ENCODE data around the gene BCAR1.
"Not testable (repeated sequence)": the region's sequence is repeated elsewhere in the genome, so short reads cannot be mapped to it uniquely, and the experiment has no call there.

Gene BCAR1

GRCh38 chr16:75238132-75238852, 13.1 kb downstream of the BCAR1 start:
- DNase-seq, result no peak

GRCh38 chr16:75237398-75238131, 13.9 kb downstream of the BCAR1 start:
- no peak for DNase-seq

GRCh38 chr16:75236736-75237397, 14.6 kb downstream of the BCAR1 start:
- DNase-seq, result no peak

GRCh38 chr16:75236232-75236631, 15.2 kb downstream of the BCAR1 start:
- no peak for DNase-seq

- DNase-seq, result no peak
These were observed 15.7 kb downstream of the BCAR1 start for GRCh38 chr16:75235721-75236193.

GRCh38 chr16:75234856-75235696, 16.3 kb downstream of the BCAR1 start:
- DNase-seq, result no peak

GRCh38 chr16:75233611-75233938, 17.8 kb downstream of the BCAR1 start:
- no peak for DNase-seq

GRCh38 chr16:75231570-75231969, 19.9 kb downstream of the BCAR1 start:
- no peak for DNase-seq

GRCh38 chr16:75230471-75231110, 20.8 kb downstream of the BCAR1 start:
- no peak for DNase-seq

GRCh38 chr16:75229172-75230031, 22.0 kb downstream of the BCAR1 start:
- no peak for DNase-seq

GRCh38 chr16:75228143-75228976, 23.1 kb downstream of the BCAR1 start:
- no peak for DNase-seq

- DNase-seq, result no peak
These were observed 23.9 kb downstream of the BCAR1 start for GRCh38 chr16:75227361-75228142.

- DNase-seq, result no peak
These were observed 24.7 kb downstream of the BCAR1 start for GRCh38 chr16:75226550-75227360.

- DNase-seq, result no peak
These were observed 25.5 kb downstream of the BCAR1 start for GRCh38 chr16:75225678-75226515.

- no peak for DNase-seq
These were observed 26.3 kb downstream of the BCAR1 start for GRCh38 chr16:75225092-75225491.

GRCh38 chr16:75224306-75225082, 26.9 kb downstream of the BCAR1 start:
- DNase-seq, result no peak

GRCh38 chr16:75223129-75223528, 28.3 kb downstream of the BCAR1 start:
- not testable (repeated sequence) for DNase-seq
